A549 (cell line): ENCODE measurements around the gene SNAPC2.

Source experiments
- CTCF ChIP-seq: fragments of >200 bp; sonication (Bioruptor Twin); formaldehyde crosslinking; IDR thresholded peaks from 3 replicates; pipeline ENCODE4 v1.5.1; 2016
- POLR2AphosphoS2 ChIP-seq: conservative IDR thresholded peaks from 2 replicates; pipeline ENCODE4 v1.6.1; 2012; ENCODE audit warnings: low read length, improper control_type of control experiment, inconsistent platforms

DNA sequence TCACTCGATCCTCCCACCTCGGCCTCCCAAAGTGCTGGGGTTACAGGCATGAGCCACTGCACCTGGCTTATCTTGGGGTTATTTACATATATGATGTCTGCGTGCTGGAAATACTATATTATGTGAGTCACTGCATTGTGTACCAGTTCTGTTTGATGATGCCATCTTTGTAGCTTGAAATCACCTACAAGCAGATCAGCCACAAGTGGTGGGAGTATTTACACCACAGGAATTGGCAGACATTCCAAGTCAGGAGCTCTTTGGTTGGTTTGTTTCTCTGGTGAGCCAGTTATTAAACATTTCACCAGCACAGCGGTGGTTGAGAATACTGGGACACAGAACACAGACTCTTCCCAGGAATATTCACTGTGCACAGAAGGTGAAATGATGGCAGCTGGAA lies 27.8 kb downstream of the SNAPC2 start:
- TF ChIP-seq POLR2AphosphoS2, result no peak
- no peak for TF ChIP-seq CTCF
